ENCODE data around the gene BEND3. TPM values are rescaled to one million over a fixed set of nuclear protein-coding genes. Genes with fewer than 3 reads are reported as not detected.
"Not testable (repeated sequence)": the region's sequence is repeated elsewhere in the genome, so short reads cannot be mapped to it uniquely, and the experiment has no call there.

BEND3 gene
- total and polyA plus RNA-seq, 7 donors, result 0.52 to 3.8 (median 1.7) TPM

GRCh38 chr6:107122748-107123147 lies 7.4 kb upstream of the BEND3 start:
- DNase-seq (no peak), ATAC-seq (no peak)
- WGBS, 3 donors, result 90 to 94% (median 93%) methylated on average over 4 of the region's 4 CpGs
- Histone ChIP-seq H3K27me3 (ENCODE audit: insufficient read depth in 3 of 3, low read length in 2 of 3) (no peaks in the 10 kb centered on the region), H3K27ac (no peak overlapping the region), H3K36me3 (ENCODE audit: insufficient read depth in 1 of 2, low read depth in 1 of 2) (no peaks in the 10 kb centered on the region), H3K9me3 (no peaks in the 10 kb centered on the region), H3K4me1 (no peaks in the 10 kb centered on the region), H3K4me3 (no peak overlapping the region)
- intact Hi-C loops (cut with DNase I), result no loop called here
- TF ChIP-seq CTCF (IDR thresholded peaks at IDR 0.05), result no peak

GRCh38 chr6:107121964-107122495 lies 6.7 kb upstream of the BEND3 start:
- DNase-seq, result no peak

GRCh38 chr6:107121266-107121665 lies 6.0 kb upstream of the BEND3 start:
- Histone ChIP-seq H3K4me1 (peaks cover 5% of the 10 kb centered on the region), H3K27ac (no peak overlapping the region), H3K27me3 (ENCODE audit: insufficient read depth in 3 of 3, low read length in 2 of 3) (no peaks in the 10 kb centered on the region), H3K36me3 (ENCODE audit: insufficient read depth in 1 of 2, low read depth in 1 of 2) (no peaks in the 10 kb centered on the region), H3K9me3 (no peaks in the 10 kb centered on the region), H3K4me3 (no peak overlapping the region)
- no peak for TF ChIP-seq CTCF (IDR thresholded peaks at IDR 0.05)
- no peak for DNase-seq
- 92 to 95% (median 93%) methylated on average over 6 of the region's 6 CpGs for WGBS, 3 donors
- no peak for ATAC-seq
- intact Hi-C loops (cut with DNase I), result no loop called here

More at GRCh38 chr6:107121964-107122495, 6.7 kb upstream of the BEND3 start:
- no peaks in the 10 kb centered on the region for H3K36me3 ChIP-seq (ENCODE audit: insufficient read depth in 1 of 2, low read depth in 1 of 2)
- WGBS, 3 donors, result 29 to 37% (median 33%) methylated on average over 8 of the region's 8 CpGs
- no peak overlapping the region for H3K27ac ChIP-seq
- no peaks in the 10 kb centered on the region for H3K27me3 ChIP-seq (ENCODE audit: insufficient read depth in 3 of 3, low read length in 2 of 3)
- no peaks in the 10 kb centered on the region for H3K4me1 ChIP-seq
- no peak overlapping the region for H3K4me3 ChIP-seq
- no peaks in the 10 kb centered on the region for H3K9me3 ChIP-seq
- ATAC-seq, result no peak
- TF ChIP-seq CTCF (IDR thresholded peaks at IDR 0.05), result no peak
- intact Hi-C loops (cut with DNase I), result no loop called here

- WGBS, 3 donors, result 83 to 98% (median 96%) methylated on average over 4 of the region's 4 CpGs
- no peak for ATAC-seq
- H3K9me3 ChIP-seq, result no peaks in the 10 kb centered on the region
- H3K27me3 ChIP-seq (ENCODE audit: insufficient read depth in 3 of 3, low read length in 2 of 3), result no peaks in the 10 kb centered on the region
- no peak for DNase-seq
- no peak for TF ChIP-seq CTCF (IDR thresholded peaks at IDR 0.05)
- H3K36me3 ChIP-seq (ENCODE audit: insufficient read depth in 1 of 2, low read depth in 1 of 2), result no peaks in the 10 kb centered on the region
- no peak overlapping the region for H3K27ac ChIP-seq
- intact Hi-C loops (cut with DNase I), result no loop called here
- H3K4me3 ChIP-seq, result no peak overlapping the region
- peaks cover 6% of the 10 kb centered on the region for H3K4me1 ChIP-seq
These were observed 5.1 kb upstream of the BEND3 start for GRCh38 chr6:107120404-107120803.

GRCh38 chr6:107118976-107119375 lies 3.7 kb upstream of the BEND3 start:
- 64 to 79% (median 76%) methylated on average over 2 of the region's 2 CpGs for WGBS, 3 donors
- H3K27me3 ChIP-seq (ENCODE audit: insufficient read depth in 3 of 3, low read length in 2 of 3), result no peaks in the 10 kb centered on the region

GRCh38 chr6:107118540-107118939 lies 3.2 kb upstream of the BEND3 start:
- DNase-seq; intact Hi-C loops (cut with DNase I); H3K4me3 ChIP-seq; ATAC-seq; H3K27ac ChIP-seq; H3K36me3 ChIP-seq (ENCODE audit: insufficient read depth in 1 of 2, low read depth in 1 of 2); H3K9me3 ChIP-seq; H3K27me3 ChIP-seq (ENCODE audit: insufficient read depth in 3 of 3, low read length in 2 of 3): not testable (repeated sequence)
- 93 to 95% (median 93%) methylated on average over 9 of the region's 9 CpGs for WGBS, 3 donors
- H3K4me1 ChIP-seq, result peaks cover 12% of the 10 kb centered on the region

More at GRCh38 chr6:107118976-107119375, 3.7 kb upstream of the BEND3 start:
- no peak overlapping the region for H3K27ac ChIP-seq
- intact Hi-C loops (cut with DNase I), result no loop called here
- peaks cover 7% of the 10 kb centered on the region for H3K4me1 ChIP-seq
- no peak for TF ChIP-seq CTCF (IDR thresholded peaks at IDR 0.05)
- no peaks in the 10 kb centered on the region for H3K9me3 ChIP-seq
- H3K4me3 ChIP-seq, result no peak overlapping the region
- no peaks in the 10 kb centered on the region for H3K36me3 ChIP-seq (ENCODE audit: insufficient read depth in 1 of 2, low read depth in 1 of 2)
- DNase-seq (no peak), ATAC-seq (no peak)
